GM23338 (cell line): ENCODE measurements around the gene ESRRA. TPM values are rescaled to one million over a fixed set of nuclear protein-coding genes. Genes with fewer than 3 reads are reported as not detected.

ENCODE experiments used
- ATAC-seq: fragments of 200-7000 bp; cut with Tn5 transposase; 3 replicates; pipeline ENCODE4 v1.9.1; 2020
- DNase-seq: peaks from one replicate; pipeline ENCODE4 v3.0.0-alpha.2; 2015; ENCODE audit warnings: low spot score
- H2AFZ ChIP-seq: fragments of 200-600 bp; sonication (generic); 2 replicates; pipeline ENCODE4 v1.8.0; 2016; ENCODE audit warnings: antibody characterized with exemption, mild to moderate bottlenecking, moderate library complexity
- H3F3A ChIP-seq: fragments of 200-600 bp; sonication (generic); replicated peaks from 2 replicates; pipeline ENCODE4 v1.8.0; 2017; ENCODE audit warnings: antibody characterized with exemption, mixed run types, low read depth
- H3K27ac ChIP-seq: fragments of 200-600 bp; sonication (generic); 2 replicates; pipeline ENCODE4 v1.6.1; 2016; ENCODE audit warnings: low read depth
- H3K27me3 ChIP-seq: fragments of 200-600 bp; sonication (generic); 2 replicates; pipeline ENCODE4 v1.8.0; 2016; ENCODE audit warnings: mild to moderate bottlenecking, mixed run types, moderate library complexity; ENCODE audit not compliant: insufficient read depth
- H3K36me3 ChIP-seq: fragments of 200-600 bp; sonication (generic); 2 replicates; pipeline ENCODE4 v1.8.0; 2016; ENCODE audit warnings: mild to moderate bottlenecking; ENCODE audit not compliant: insufficient read depth
- H3K4me1 ChIP-seq: fragments of 200-600 bp; sonication (generic); 2 replicates; pipeline ENCODE4 v1.8.0; 2016; ENCODE audit warnings: mild to moderate bottlenecking, moderate library complexity; ENCODE audit not compliant: insufficient read depth
- H3K4me2 ChIP-seq: fragments of 200-600 bp; sonication (generic); 2 replicates; pipeline ENCODE4 v1.7.1; 2017; ENCODE audit warnings: mixed run types
- H3K4me3 ChIP-seq: fragments of 200-600 bp; sonication (generic); 2 replicates; pipeline ENCODE4 v1.6.1; 2016; ENCODE audit warnings: mixed run types
- H3K79me2 ChIP-seq: fragments of 200-600 bp; sonication (generic); replicated peaks from 2 replicates; pipeline ENCODE4 v1.8.0; 2017; ENCODE audit warnings: mild to moderate bottlenecking; ENCODE audit not compliant: insufficient read depth
- H3K9me2 ChIP-seq: fragments of 200-600 bp; sonication (generic); 2 replicates; pipeline ENCODE4 v1.8.0; 2017; ENCODE audit not compliant: insufficient read depth
- H4K20me1 ChIP-seq: fragments of 200-600 bp; sonication (generic); replicated peaks from 2 replicates; pipeline ENCODE4 v1.8.0; 2017; ENCODE audit warnings: mild to moderate bottlenecking; ENCODE audit not compliant: insufficient read depth
- H3K27ac Mint-ChIP-seq: 2 replicates; pipeline ENCODE4 v1.8.0; 2020; ENCODE audit warnings: inconsistent platforms, mild to moderate bottlenecking, moderate library complexity, mixed read lengths
- H3K27me3 Mint-ChIP-seq: 3 replicates; pipeline ENCODE4 v1.8.0; 2022; ENCODE audit warnings: low read depth, mild to moderate bottlenecking, moderate library complexity, mixed read lengths, inconsistent platforms; ENCODE audit not compliant: insufficient read depth, poor library complexity
- H3K36me3 Mint-ChIP-seq: 3 replicates; pipeline ENCODE4 v1.8.0; 2021; ENCODE audit warnings: low read depth, mild to moderate bottlenecking, inconsistent platforms, moderate library complexity, mixed read lengths
- H3K4me1 Mint-ChIP-seq: 3 replicates; pipeline ENCODE4 v1.8.0; 2020; ENCODE audit warnings: mild to moderate bottlenecking, inconsistent platforms, mixed read lengths
- H3K4me3 Mint-ChIP-seq: 3 replicates; pipeline ENCODE4 v1.8.0; 2021; ENCODE audit warnings: moderate library complexity, mild to moderate bottlenecking, inconsistent platforms, mixed read lengths
- H3K9me3 Mint-ChIP-seq: 3 replicates; pipeline ENCODE4 v1.8.0; 2020; ENCODE audit warnings: moderate library complexity, mild to moderate bottlenecking, inconsistent platforms, mixed read lengths
- CREB1 ChIP-seq: fragments of 250-450 bp; sonication (Bioruptor Pico); IDR thresholded peaks from 2 replicates; pipeline ENCODE4 v1.5.0; 2020; ENCODE audit warnings: low read depth, mild to moderate bottlenecking, moderate library complexity
- CTCF ChIP-seq, 2 experiments: fragments of 200-600 bp in 1 of 2; sonication (generic) in 1 of 2; conservative IDR thresholded peaks; 2 replicates each; pipeline versions ENCODE4 v1.5.1 to v1.6.1; 2016 to 2017; ENCODE audit warnings: antibody characterized with exemption in 2 of 2, low read depth in 2 of 2, mild to moderate bottlenecking in 2 of 2, moderate library complexity in 1 of 2
- ETS1 ChIP-seq: IDR thresholded peaks from 2 replicates; pipeline ENCODE4 v1.6.1; 2016; ENCODE audit warnings: antibody characterized with exemption
- EZH2 ChIP-seq: fragments of 200-600 bp; sonication (generic); IDR thresholded peaks from one replicate; pipeline ENCODE4 v1.8.0; 2017; ENCODE audit warnings: antibody characterized with exemption, mild to moderate bottlenecking, low read depth; ENCODE audit not compliant: unreplicated experiment
- EZH2phosphoT487 ChIP-seq: fragments of 200-600 bp; sonication (generic); IDR thresholded peaks from one replicate; pipeline ENCODE4 v1.8.1; 2018; ENCODE audit warnings: antibody characterized with exemption; ENCODE audit not compliant: unreplicated experiment
- JUNB ChIP-seq: IDR thresholded peaks from one replicate; pipeline ENCODE4 v1.6.1; 2016; ENCODE audit warnings: antibody characterized with exemption; ENCODE audit not compliant: unreplicated experiment
- NANOG ChIP-seq: IDR thresholded peaks from 2 replicates; pipeline ENCODE4 v1.6.1; 2016; ENCODE audit warnings: antibody characterized with exemption, borderline replicate concordance
- POLR2AphosphoS5 ChIP-seq: IDR thresholded peaks from 2 replicates; pipeline ENCODE4 v1.6.1; 2016; ENCODE audit warnings: antibody characterized with exemption, low read depth
- REST ChIP-seq: IDR thresholded peaks from one replicate; pipeline ENCODE4 v1.6.1; 2018; ENCODE audit warnings: antibody characterized with exemption; ENCODE audit not compliant: unreplicated experiment
- STAT1 ChIP-seq: IDR thresholded peaks from one replicate; pipeline ENCODE4 v1.6.1; 2016; ENCODE audit warnings: antibody characterized with exemption; ENCODE audit not compliant: unreplicated experiment
- ZNF114 ChIP-seq: fragments of 250-450 bp; sonication (Bioruptor Pico); IDR thresholded peaks from 2 replicates; pipeline ENCODE4 v1.5.0; 2020; ENCODE audit warnings: mild to moderate bottlenecking, moderate library complexity
- ZNF331 ChIP-seq: fragments of 250-450 bp; sonication (Bioruptor Pico); IDR thresholded peaks from 2 replicates; pipeline ENCODE4 v1.5.0; 2020; ENCODE audit warnings: low read depth, mild to moderate bottlenecking, moderate library complexity
- ZNF462 ChIP-seq: fragments of 250-450 bp; sonication (Bioruptor Pico); IDR thresholded peaks from 2 replicates; pipeline ENCODE4 v1.5.0; 2020; ENCODE audit warnings: mild to moderate bottlenecking, moderate library complexity
- polyA plus RNA-seq: library from polyadenylated mRNA; unstranded; fragments of >200 nt; fragmentation: Nextera tagmentation; extraction: Ambion mirVana; gene quantifications from 2 replicates; pipeline ENCODE4 v1.2.1, GENCODE V29; 2016
- total RNA-seq: library from RNA; depleted of rRNA; stranded (reverse); fragments of >200 nt; shearing (Covaris generic); gene quantifications from 2 replicates; pipeline ENCODE4 v1.2.3, GENCODE V29; 2014

ESRRA gene
- total and polyA plus RNA-seq, 2 experiments from 2014 or later: 13.7 to 55.1 TPM

- Mint-ChIP-seq H3K27me3 (peaks cover 55% of the 10 kb centered on the region), H3K4me3 (peak overlapping the region; percentile 90; the same call in 1 of the 3 replicates)
- H3K4me3 ChIP-seq: peak overlapping the region; percentile 80; the same call in 1 of the 2 replicates
Measured at GRCh38 chr11:64303109-64304031, 2.0 kb upstream of the ESRRA start.

More at GRCh38 chr11:64303109-64304031, 2.0 kb upstream of the ESRRA start:
- no peak for ATAC-seq
- no peaks in the 10 kb centered on the region; the same call in 2 of the 3 replicates for H3K9me3 Mint-ChIP-seq
- TF ChIP-seq ZNF462 (no peak), REST (no peak), CREB1 (CRISPR knock-in tag) (no peak), STAT1 (no peak), ZNF331 (CRISPR knock-in tag) (no peak), ETS1 (no peak), NANOG (no peak), EZH2 (no peak), POLR2AphosphoS5 (no peak), JUNB (no peak), ZNF114 (CRISPR knock-in tag) (no peak), CTCF (conservative IDR thresholded peaks at IDR 0.05; ENCODE audit: low read depth in 2 of 2) (no peak), EZH2phosphoT487 (no peak)
- peaks cover 18% of the 10 kb centered on the region for H3K79me2 ChIP-seq
- no peaks in the 10 kb centered on the region for H3K9me2 ChIP-seq
- H3K36me3 ChIP-seq: no peaks in the 10 kb centered on the region
- no peak overlapping the region for H3K27ac Mint-ChIP-seq
- H4K20me1 ChIP-seq: peaks cover 3% of the 10 kb centered on the region; the same call in 1 of the 2 replicates
- peaks cover 50% of the 10 kb centered on the region for H3K27me3 ChIP-seq
- DNase-seq: no peak
- peak overlapping the region; percentile 96 for H3K4me2 ChIP-seq
- H3K27ac ChIP-seq: no peak overlapping the region
- no peak overlapping the region for H2AFZ ChIP-seq
- peaks cover 6% of the 10 kb centered on the region; the same call in 2 of the 3 replicates for H3K36me3 Mint-ChIP-seq
- peaks cover 13% of the 10 kb centered on the region; the same call in 1 of the 2 replicates for H3K4me1 ChIP-seq
- H3K4me1 Mint-ChIP-seq: peaks cover 17% of the 10 kb centered on the region
- H3F3A ChIP-seq: peaks cover 15% of the 10 kb centered on the region
